Mesendoderm (in vitro differentiated cells): ENCODE data around the gene C2CD4A. TPM values are rescaled to one million over a fixed set of nuclear protein-coding genes. Genes with fewer than 3 reads are reported as not detected.

Experiments
- DNase-seq: peaks from one replicate; pipeline ENCODE4 v3.0.0; 2013
- H2AK5ac ChIP-seq: 2 replicates; pipeline ENCODE4 v1.6.1; 2013; ENCODE audit warnings: low read length, inconsistent platforms
- H2BK120ac ChIP-seq: 2 replicates; pipeline ENCODE4 v1.6.1; 2013; ENCODE audit warnings: low read depth, mild to moderate bottlenecking, low read length, moderate library complexity, mixed read lengths
- H2BK15ac ChIP-seq: replicated peaks from 2 replicates; pipeline ENCODE4 v1.6.1; 2013; ENCODE audit warnings: low read depth, mild to moderate bottlenecking, moderate library complexity
- H2BK5ac ChIP-seq: 2 replicates; pipeline ENCODE4 v1.6.1; 2013; ENCODE audit warnings: low read length, inconsistent platforms
- H3K18ac ChIP-seq: 2 replicates; pipeline ENCODE4 v1.6.1; 2013; ENCODE audit warnings: mild to moderate bottlenecking, low read length, mixed read lengths
- H3K23ac ChIP-seq: one replicate; pipeline ENCODE4 v1.6.1; 2013; ENCODE audit warnings: low read length
- H3K27ac ChIP-seq: 2 replicates; pipeline ENCODE4 v1.5.1; 2013; ENCODE audit warnings: low read depth, mild to moderate bottlenecking, inconsistent platforms, low read length, moderate library complexity
- H3K27me3 ChIP-seq: 2 replicates; pipeline ENCODE4 v1.6.1; 2013; ENCODE audit warnings: low read length, control low read depth, mild to moderate bottlenecking, inconsistent platforms; ENCODE audit not compliant: insufficient read depth, poor library complexity
- H3K36me3 ChIP-seq: 2 replicates; pipeline ENCODE4 v1.6.1; 2013; ENCODE audit warnings: low read length, inconsistent platforms; ENCODE audit not compliant: control insufficient read depth, insufficient read depth
- H3K4ac ChIP-seq: one replicate; pipeline ENCODE4 v1.6.1; 2013; ENCODE audit warnings: low read depth, mild to moderate bottlenecking, low read length, moderate library complexity
- H3K4me1 ChIP-seq: 2 replicates; pipeline ENCODE4 v1.6.1; 2013; ENCODE audit warnings: low read depth, low read length, inconsistent platforms; ENCODE audit not compliant: control insufficient read depth
- H3K4me2 ChIP-seq: 2 replicates; pipeline ENCODE4 v1.6.1; 2013; ENCODE audit warnings: low read length
- H3K4me3 ChIP-seq: 2 replicates; pipeline ENCODE4 v1.5.1; 2013; ENCODE audit warnings: mild to moderate bottlenecking, low read length
- H3K56ac ChIP-seq: one replicate; pipeline ENCODE4 v1.6.1; 2013; ENCODE audit warnings: low read length
- H3K79me1 ChIP-seq: 2 replicates; pipeline ENCODE4 v1.6.1; 2013; ENCODE audit warnings: low read length, inconsistent platforms
- H3K79me2 ChIP-seq: 2 replicates; pipeline ENCODE4 v1.6.1; 2013; ENCODE audit warnings: mild to moderate bottlenecking, low read length; ENCODE audit not compliant: control insufficient read depth, insufficient read depth
- H3K9ac ChIP-seq: 2 replicates; pipeline ENCODE4 v1.6.1; 2013; ENCODE audit warnings: low read length, inconsistent platforms
- H4K5ac ChIP-seq: one replicate; pipeline ENCODE4 v1.6.1; 2013; ENCODE audit warnings: low read length
- H4K8ac ChIP-seq: one replicate; pipeline ENCODE4 v1.6.1; 2013; ENCODE audit warnings: low read depth, mild to moderate bottlenecking, control low read depth, low read length, moderate library complexity
- WGBS: extraction: QIAGEN DNeasy Blood & Tissue Kit; methylation state at CpG from one replicate; pipeline ENCODE4 v1.1.7; 2013; ENCODE audit warnings: low lambda C conversion rate, missing lambda C conversion rate; ENCODE audit not compliant: insufficient coverage; ENCODE audit errors: extremely low coverage; 5-methylcytosine and 5-hydroxymethylcytosine counted together
- polyA plus RNA-seq, 2 experiments: library from polyadenylated mRNA; stranded (reverse); fragments of 200-250 nt; gene quantifications; one replicate each; pipeline ENCODE4 v1.2.3, GENCODE V29; 2013

The C2CD4A gene, protein sequence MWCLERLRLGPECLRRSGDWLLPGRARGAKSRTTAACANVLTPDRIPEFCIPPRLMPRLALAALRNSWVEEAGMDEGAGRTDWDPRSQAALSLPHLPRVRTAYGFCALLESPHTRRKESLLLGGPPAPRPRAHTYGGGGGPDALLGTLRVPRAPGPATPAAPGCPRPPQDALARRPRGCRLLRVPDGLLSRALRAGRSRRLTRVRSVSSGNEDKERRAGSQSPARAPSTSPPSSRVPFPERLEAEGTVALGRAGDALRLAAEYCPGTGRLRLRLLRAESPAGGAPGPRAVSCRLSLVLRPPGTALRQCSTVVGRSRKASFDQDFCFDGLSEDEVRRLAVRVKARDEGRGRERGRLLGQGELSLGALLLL
- polyA plus RNA-seq (2013, experiment 1 of 2), result 0.01 TPM
- 0.04 TPM for polyA plus RNA-seq (2013, experiment 2 of 2)

DNA sequence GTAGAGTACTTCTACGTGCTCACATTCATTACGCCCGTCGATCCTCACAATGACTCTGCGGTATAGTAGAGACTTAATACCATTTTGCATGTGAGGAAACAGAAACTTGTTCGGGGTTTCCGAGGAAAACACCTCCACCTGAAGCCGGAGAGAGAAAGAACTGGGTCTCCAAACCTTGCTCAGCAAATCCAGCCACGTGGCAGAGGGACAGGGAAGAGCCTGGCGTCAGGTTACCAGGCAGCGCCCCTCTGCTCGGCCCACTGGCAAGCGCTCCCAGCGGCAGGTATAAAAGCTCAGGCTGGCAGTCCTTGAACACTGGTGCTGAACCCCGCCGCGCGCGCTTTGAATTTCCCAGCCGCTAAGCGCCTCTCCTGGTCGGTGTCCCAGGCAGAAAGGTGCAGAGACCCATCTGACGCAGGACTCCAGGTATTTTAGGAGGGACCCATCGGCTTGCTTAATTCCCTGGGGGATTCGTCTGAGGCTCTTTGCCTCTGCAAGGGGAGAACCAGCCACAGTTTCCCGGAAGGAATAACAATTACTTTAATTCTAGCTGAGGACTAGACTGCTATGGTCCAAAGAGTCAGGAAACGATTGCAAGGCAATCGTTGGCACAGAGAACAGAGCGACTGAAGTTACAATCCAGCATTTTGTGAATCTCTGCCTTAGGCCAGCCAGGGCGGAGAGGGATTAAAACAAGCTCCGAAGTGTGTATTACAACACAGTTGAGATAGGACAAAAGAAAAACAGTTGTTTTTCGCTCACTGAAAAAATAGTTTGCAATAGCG lies at the start of gene C2CD4A:
Gene C2CD4A (plus strand): TSS at position 315 of the 785 bp plus-strand sequence. CDS start 637 bp downstream, outside the sequence.
- Histone ChIP-seq H3K9ac (no peak within 1 kb of the TSS), H3K36me3 (no peaks in the 10 kb centered on the region), H2BK5ac (no peak within 1 kb of the TSS), H4K5ac (no peak within 1 kb of the TSS), H3K23ac (no peak within 1 kb of the TSS), H4K8ac (no peak within 1 kb of the TSS), H3K4ac (no peak within 1 kb of the TSS), H3K4me1 (no peaks in the 10 kb centered on the region), H2AK5ac (no peak within 1 kb of the TSS), H3K56ac (no peak within 1 kb of the TSS), H3K4me3 (no peak within 1 kb of the TSS), H2BK15ac (no peak within 1 kb of the TSS), H3K27ac (no peak within 1 kb of the TSS), H2BK120ac (no peak within 1 kb of the TSS), H3K79me2 (no peaks in the 10 kb centered on the region), H3K79me1 (no peaks in the 10 kb centered on the region), H3K18ac (no peak within 1 kb of the TSS), H3K4me2 (peak within 1 kb of the TSS; percentile 24), H3K27me3 (peaks cover 29% of the 10 kb centered on the region)
- DNase-seq, result peak; percentile 92
- no CpG with 5 or more reads among the region's 33 CpGs for WGBS

DNA sequence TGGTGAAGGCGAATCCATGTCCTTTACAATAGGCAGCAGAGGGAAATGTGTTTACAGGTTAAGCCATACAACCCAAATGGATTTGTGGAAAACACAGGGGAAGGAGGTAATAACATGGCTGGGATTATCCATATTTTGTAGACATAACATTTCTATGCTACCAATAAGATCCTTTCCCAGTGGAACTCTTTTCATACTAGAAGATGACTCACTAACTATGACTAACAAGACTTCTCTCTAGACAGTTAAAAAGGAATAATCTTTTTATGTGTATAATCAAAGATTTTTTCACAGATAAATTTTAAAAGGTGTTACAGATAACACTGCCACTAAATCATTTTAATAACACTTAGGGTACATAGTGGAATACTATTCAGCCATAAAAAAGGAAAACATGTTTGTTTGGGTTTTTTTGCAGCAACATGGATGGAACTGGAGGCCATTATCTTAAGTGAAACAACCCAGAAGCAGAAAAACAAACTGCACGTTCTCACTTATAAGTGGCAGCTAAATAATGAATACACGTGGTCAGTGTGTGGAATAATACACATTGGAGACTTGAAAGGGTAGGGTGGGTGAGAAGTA lies 46.1 kb upstream of the C2CD4A start:
- no peak for DNase-seq
- no peak overlapping the region for H4K8ac ChIP-seq
- H3K23ac ChIP-seq, result no peak overlapping the region
- no peak overlapping the region for H2BK120ac ChIP-seq
- H3K27me3 ChIP-seq, result no peaks in the 10 kb centered on the region
- no peak overlapping the region for H3K4me2 ChIP-seq
- no peak overlapping the region for H3K9ac ChIP-seq
- no peaks in the 10 kb centered on the region for H3K79me2 ChIP-seq
- WGBS, result no CpG with 5 or more reads among the region's 3 CpGs
- no peak overlapping the region for H3K4ac ChIP-seq
- no peaks in the 10 kb centered on the region for H3K4me1 ChIP-seq
- no peaks in the 10 kb centered on the region for H3K79me1 ChIP-seq
- H3K4me3 ChIP-seq, result no peak overlapping the region
- H2BK15ac ChIP-seq, result no peak overlapping the region
- no peak overlapping the region for H2AK5ac ChIP-seq
- H3K56ac ChIP-seq, result no peak overlapping the region
- H2BK5ac ChIP-seq, result no peak overlapping the region
- no peaks in the 10 kb centered on the region for H3K36me3 ChIP-seq
- no peak overlapping the region for H3K27ac ChIP-seq
- H4K5ac ChIP-seq, result no peak overlapping the region
- no peak overlapping the region for H3K18ac ChIP-seq

DNA sequence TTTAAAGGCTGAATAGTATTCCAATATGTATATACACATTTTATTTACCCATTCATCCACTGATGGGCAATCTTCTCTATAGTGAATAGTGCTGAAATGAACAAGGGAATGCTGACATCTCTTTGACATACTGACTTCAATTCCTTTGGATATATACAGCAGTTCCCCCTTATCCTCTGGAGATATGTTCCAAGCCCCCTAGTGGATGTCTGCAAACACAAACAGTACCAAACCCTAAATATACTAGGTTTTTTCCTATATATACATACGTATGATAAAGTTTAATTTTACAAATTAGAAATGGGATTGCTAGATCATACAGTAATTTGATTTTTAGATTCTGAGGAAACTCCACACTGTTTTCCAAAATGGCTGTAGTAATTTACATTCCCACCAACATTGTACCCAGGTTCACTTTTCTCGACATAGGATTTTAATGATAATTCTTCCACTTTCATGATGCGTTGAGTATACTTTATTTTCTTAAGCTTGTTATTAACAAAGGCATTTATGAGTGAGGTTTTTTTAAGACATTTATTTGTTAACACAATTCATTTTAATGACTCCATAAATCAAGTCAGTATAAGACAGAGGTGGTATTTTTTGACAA lies 44.7 kb upstream of the C2CD4A start:
- Histone ChIP-seq H4K8ac (no peak overlapping the region), H3K4me3 (no peak overlapping the region), H3K9ac (no peak overlapping the region), H3K27ac (no peak overlapping the region), H3K23ac (no peak overlapping the region), H3K4ac (no peak overlapping the region), H3K27me3 (no peaks in the 10 kb centered on the region), H3K56ac (no peak overlapping the region), H2BK5ac (no peak overlapping the region), H3K4me2 (no peak overlapping the region), H3K36me3 (no peaks in the 10 kb centered on the region), H2BK15ac (no peak overlapping the region), H4K5ac (no peak overlapping the region), H3K79me2 (no peaks in the 10 kb centered on the region), H2AK5ac (no peak overlapping the region), H3K79me1 (no peaks in the 10 kb centered on the region), H3K18ac (no peak overlapping the region), H3K4me1 (no peaks in the 10 kb centered on the region), H2BK120ac (no peak overlapping the region)
- WGBS, result no CpG with 5 or more reads among the region's 3 CpGs
- DNase-seq, result peak; percentile 25

DNA sequence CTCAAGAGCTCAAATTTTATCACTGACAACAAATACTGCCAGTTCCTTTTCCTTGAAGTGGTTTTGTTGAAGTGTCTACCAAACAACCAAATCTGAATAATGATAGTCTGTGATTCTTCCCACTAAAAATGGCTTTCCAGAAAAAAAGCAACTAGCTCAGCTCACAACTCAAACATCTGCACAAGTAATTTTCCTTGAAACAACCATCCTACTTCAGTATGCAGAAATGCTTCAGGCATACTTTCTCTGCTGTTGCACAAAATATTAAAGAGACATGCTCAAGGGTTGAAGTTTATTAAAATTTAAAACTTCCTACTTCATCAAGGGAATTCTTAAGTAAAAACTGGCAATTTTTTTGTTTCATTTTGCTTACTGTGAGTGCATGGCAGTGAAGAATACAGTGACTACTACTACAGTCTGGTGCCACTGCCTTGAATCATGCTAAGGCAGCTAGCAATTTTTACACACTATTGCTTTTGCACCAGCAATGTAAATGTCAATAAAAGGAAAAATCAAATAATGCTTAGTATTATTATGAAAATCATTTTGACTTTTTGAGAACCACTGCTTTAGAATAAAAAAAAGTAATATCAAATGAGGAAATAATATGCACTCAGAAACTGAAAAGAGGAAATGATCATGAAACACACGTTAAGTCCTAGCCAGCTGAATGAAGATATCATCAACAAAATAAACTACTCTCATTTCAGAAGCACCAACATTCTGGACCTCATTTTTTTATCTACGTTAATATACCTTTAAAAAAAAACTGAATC lies 40.1 kb upstream of the C2CD4A start:
- Histone ChIP-seq H3K56ac (no peak overlapping the region), H3K23ac (no peak overlapping the region), H2BK15ac (no peak overlapping the region), H3K18ac (no peak overlapping the region), H2BK120ac (no peak overlapping the region), H3K4ac (no peak overlapping the region), H4K8ac (no peak overlapping the region), H3K79me2 (no peaks in the 10 kb centered on the region), H3K4me1 (no peaks in the 10 kb centered on the region), H3K36me3 (no peaks in the 10 kb centered on the region), H3K27me3 (no peaks in the 10 kb centered on the region), H3K4me2 (no peak overlapping the region), H2BK5ac (no peak overlapping the region), H3K27ac (no peak overlapping the region), H2AK5ac (no peak overlapping the region), H4K5ac (no peak overlapping the region), H3K9ac (no peak overlapping the region), H3K4me3 (no peak overlapping the region), H3K79me1 (no peaks in the 10 kb centered on the region)
- no peak for DNase-seq
- WGBS, result 100% methylated on average over 1 of the region's 2 CpGs

DNA sequence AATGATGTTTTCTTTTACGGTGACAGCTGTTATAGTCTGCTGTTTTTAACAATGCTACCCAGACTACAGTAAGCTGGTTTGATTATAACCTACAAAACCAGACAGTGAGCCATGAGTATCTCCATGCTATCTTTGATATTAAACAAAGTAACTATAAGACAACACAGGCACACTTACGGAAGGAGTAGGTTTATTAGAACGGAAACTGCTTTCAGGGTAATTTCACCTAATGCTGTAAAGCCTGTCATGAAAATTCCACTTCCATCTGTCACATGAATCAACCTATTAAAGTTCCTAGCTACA lies 39.6 kb upstream of the C2CD4A start:
- H3K23ac ChIP-seq, result no peak overlapping the region
- no peak overlapping the region for H3K18ac ChIP-seq
- H4K8ac ChIP-seq, result no peak overlapping the region
- H3K27me3 ChIP-seq, result no peaks in the 10 kb centered on the region
- H3K4me3 ChIP-seq, result no peak overlapping the region
- no peak overlapping the region for H4K5ac ChIP-seq
- no peak overlapping the region for H3K56ac ChIP-seq
- no peaks in the 10 kb centered on the region for H3K4me1 ChIP-seq
- no peak overlapping the region for H2BK120ac ChIP-seq
- no peak overlapping the region for H2BK15ac ChIP-seq
- no peak overlapping the region for H3K4me2 ChIP-seq
- no peak overlapping the region for H3K9ac ChIP-seq
- H2BK5ac ChIP-seq, result no peak overlapping the region
- H3K79me2 ChIP-seq, result no peaks in the 10 kb centered on the region
- H3K79me1 ChIP-seq, result no peaks in the 10 kb centered on the region
- WGBS, result no CpG with 5 or more reads among the region's 3 CpGs
- H3K36me3 ChIP-seq, result no peaks in the 10 kb centered on the region
- H2AK5ac ChIP-seq, result no peak overlapping the region
- DNase-seq, result no peak
- H3K4ac ChIP-seq, result no peak overlapping the region
- H3K27ac ChIP-seq, result no peak overlapping the region
